HepG2 (cell line): ENCODE measurements around the gene LINC00632. TPM values are rescaled to one million over a fixed set of nuclear protein-coding genes. Genes with fewer than 3 reads are reported as not detected.

ENCODE experiments used
- BRD4 ChIP-seq: sonication (generic); formaldehyde crosslinking; IDR thresholded peaks from 2 replicates; pipeline ENCODE4 v1.4.0; 2020; ENCODE audit warnings: missing genetic modification reagents
- FOXA1 ChIP-seq, 2 experiments: fragments of 450-650 bp in 1 of 2; sonication (generic) in 1 of 2; formaldehyde crosslinking in 1 of 2; IDR thresholded peaks; 2 replicates each; pipeline versions ENCODE4 v1.4.0 to v1.6.1; 2016 to 2020; ENCODE audit warnings: missing genetic modification reagents in 1 of 2
- HOXA7 ChIP-seq: sonication (generic); formaldehyde crosslinking; IDR thresholded peaks from 2 replicates; pipeline ENCODE4 v1.8.1; 2022; ENCODE audit warnings: mild to moderate bottlenecking, missing genetic modification reagents, moderate library complexity
- ISL2 ChIP-seq: sonication (generic); formaldehyde crosslinking; IDR thresholded peaks from 2 replicates; pipeline ENCODE4 v1.5.0; 2020; ENCODE audit warnings: missing genetic modification reagents
- ISX ChIP-seq: sonication (generic); formaldehyde crosslinking; conservative IDR thresholded peaks from 2 replicates; pipeline ENCODE4 v1.5.0; 2020; ENCODE audit warnings: missing genetic modification reagents
- KLF15 ChIP-seq: sonication (generic); formaldehyde crosslinking; IDR thresholded peaks from 2 replicates; pipeline ENCODE4 v1.8.1; 2023; ENCODE audit warnings: borderline replicate concordance, mild to moderate bottlenecking, inconsistent platforms, missing genetic modification reagents, mixed read lengths
- KLF16 ChIP-seq, 2 experiments: sonication (generic) in 1 of 2; formaldehyde crosslinking in 1 of 2; IDR thresholded peaks; 2 replicates each; pipeline versions ENCODE4 v1.6.1 to v1.8.0; 2016 to 2023; ENCODE audit warnings: missing genetic modification reagents in 2 of 2, missing compliant biosample characterization in 1 of 2
- KMT2B ChIP-seq: IDR thresholded peaks from 2 replicates; pipeline ENCODE4 v1.6.1; 2016; ENCODE audit warnings: missing genetic modification reagents, missing compliant biosample characterization
- MIER2 ChIP-seq: IDR thresholded peaks from 2 replicates; pipeline ENCODE4 v1.6.1; 2016; ENCODE audit warnings: missing biosample characterization, missing genetic modification reagents
- MIXL1 ChIP-seq: IDR thresholded peaks from 2 replicates; pipeline ENCODE4 v1.6.1; 2016
- MTF2 ChIP-seq: sonication (generic); formaldehyde crosslinking; IDR thresholded peaks from 2 replicates; pipeline ENCODE4 v1.5.0; 2020; ENCODE audit warnings: missing genetic modification reagents, borderline replicate concordance
- NR1H2 ChIP-seq: sonication (generic); formaldehyde crosslinking; IDR thresholded peaks from 2 replicates; pipeline ENCODE4 v1.8.1; 2022; ENCODE audit warnings: low read depth, missing genetic modification reagents, borderline replicate concordance
- RELA ChIP-seq: sonication (generic); formaldehyde crosslinking; IDR thresholded peaks from 2 replicates; pipeline ENCODE4 v1.4.0; 2020; ENCODE audit warnings: missing genetic modification reagents
- REPIN1 ChIP-seq: sonication (generic); formaldehyde crosslinking; IDR thresholded peaks from 2 replicates; pipeline ENCODE4 v1.8.0; 2022; ENCODE audit warnings: missing genetic modification reagents, low read depth, mild to moderate bottlenecking, borderline replicate concordance
- SP1 ChIP-seq, 2 experiments: fragments of 450-650 bp in 1 of 2; sonication (generic) in 1 of 2; formaldehyde crosslinking in 1 of 2; IDR thresholded peaks; 2 replicates each; pipeline versions ENCODE4 v1.4.0 to v1.6.1; 2016 to 2020; ENCODE audit warnings: missing genetic modification reagents in 1 of 2
- SRF ChIP-seq: IDR thresholded peaks from 2 replicates; pipeline ENCODE4 v1.6.1; 2011; ENCODE audit warnings: mild to moderate bottlenecking, low read depth, low read length, moderate library complexity
- SRSF1 ChIP-seq: fragments of 200-400 bp; formaldehyde crosslinking; optimal IDR thresholded peaks from 2 replicates; pipeline ENCODE3; 2017; ENCODE audit warnings: mild to moderate bottlenecking, low read depth, low read length, moderate library complexity
- TAF1 ChIP-seq: sonication (generic); formaldehyde crosslinking; IDR thresholded peaks from 2 replicates; pipeline ENCODE4 v1.4.0; 2020; ENCODE audit warnings: missing genetic modification reagents
- ZKSCAN5 ChIP-seq: sonication (generic); formaldehyde crosslinking; IDR thresholded peaks from 2 replicates; pipeline ENCODE4 v1.5.1; 2020; ENCODE audit warnings: mild to moderate bottlenecking, missing genetic modification reagents
- ZMYM3 ChIP-seq: sonication (generic); formaldehyde crosslinking; IDR thresholded peaks from 2 replicates; pipeline ENCODE4 v1.5.1; 2020; ENCODE audit warnings: mild to moderate bottlenecking, missing genetic modification reagents
- ZNF317 ChIP-seq: sonication (generic); formaldehyde crosslinking; IDR thresholded peaks from 2 replicates; pipeline ENCODE4 v1.5.0; 2020; ENCODE audit warnings: mild to moderate bottlenecking, missing genetic modification reagents
- ZNF501 ChIP-seq: sonication (generic); formaldehyde crosslinking; IDR thresholded peaks from 2 replicates; pipeline ENCODE4 v1.5.1; 2020; ENCODE audit warnings: mild to moderate bottlenecking, moderate library complexity, missing genetic modification reagents
- ZNF549 ChIP-seq: sonication (generic); formaldehyde crosslinking; IDR thresholded peaks from 2 replicates; pipeline ENCODE4 v1.5.0; 2020; ENCODE audit warnings: missing genetic modification reagents
- polyA plus RNA-seq, 8 experiments: library from polyadenylated mRNA; depleted of rRNA in 3 of 8; stranded (reverse) in 7 of 8; unstranded in 1 of 8; fragments of >200 nt; fragmentation: Illumina TruSeq in 4 of 8; extraction: Trizol in 4 of 8; gene quantifications; 2 replicates each; pipeline versions ENCODE4 v1.2.1 to v1.2.3, GENCODE V29; 2011 to 2016; ENCODE audit warnings: low read depth in 4 of 8, missing spikeins in 1 of 8, mixed read lengths in 1 of 8; ENCODE audit not compliant: insufficient read depth in 1 of 8
- total RNA-seq, 5 experiments: library from RNA; depleted of rRNA; stranded (reverse); fragments of >200 nt; fragmentation: Illumina TruSeq; extraction: Trizol; gene quantifications; 2 replicates each; pipeline ENCODE4 v1.2.3, GENCODE V29; 2016; ENCODE audit warnings: low read depth in 1 of 5
- TF ChIP-seq, protein P1 (sequence below): sonication (generic); formaldehyde crosslinking; IDR thresholded peaks from 2 replicates; pipeline ENCODE4 v1.4.0; 2020; ENCODE audit warnings: missing genetic modification reagents
- TF ChIP-seq, protein P2 (sequence below): sonication (generic); formaldehyde crosslinking; IDR thresholded peaks from 2 replicates; pipeline ENCODE4 v1.8.0; 2022; ENCODE audit warnings: missing genetic modification reagents, low read depth, mild to moderate bottlenecking, borderline replicate concordance
- TF ChIP-seq, protein P3 (sequence below): sonication (generic); formaldehyde crosslinking; IDR thresholded peaks from 2 replicates; pipeline ENCODE4 v1.4.0; 2020; ENCODE audit warnings: missing genetic modification reagents, mild to moderate bottlenecking, borderline replicate concordance
- TF ChIP-seq, protein P4 (sequence below): IDR thresholded peaks from 2 replicates; pipeline ENCODE4 v1.6.1; 2018; ENCODE audit warnings: missing genetic modification reagents

LINC00632 gene
- total and polyA plus RNA-seq, 2 of the 13 experiments (the other 11 are each of a cell fraction or from before 2014, with no cell fraction given), result 0.13 TPM; not detected in 1

DNA sequence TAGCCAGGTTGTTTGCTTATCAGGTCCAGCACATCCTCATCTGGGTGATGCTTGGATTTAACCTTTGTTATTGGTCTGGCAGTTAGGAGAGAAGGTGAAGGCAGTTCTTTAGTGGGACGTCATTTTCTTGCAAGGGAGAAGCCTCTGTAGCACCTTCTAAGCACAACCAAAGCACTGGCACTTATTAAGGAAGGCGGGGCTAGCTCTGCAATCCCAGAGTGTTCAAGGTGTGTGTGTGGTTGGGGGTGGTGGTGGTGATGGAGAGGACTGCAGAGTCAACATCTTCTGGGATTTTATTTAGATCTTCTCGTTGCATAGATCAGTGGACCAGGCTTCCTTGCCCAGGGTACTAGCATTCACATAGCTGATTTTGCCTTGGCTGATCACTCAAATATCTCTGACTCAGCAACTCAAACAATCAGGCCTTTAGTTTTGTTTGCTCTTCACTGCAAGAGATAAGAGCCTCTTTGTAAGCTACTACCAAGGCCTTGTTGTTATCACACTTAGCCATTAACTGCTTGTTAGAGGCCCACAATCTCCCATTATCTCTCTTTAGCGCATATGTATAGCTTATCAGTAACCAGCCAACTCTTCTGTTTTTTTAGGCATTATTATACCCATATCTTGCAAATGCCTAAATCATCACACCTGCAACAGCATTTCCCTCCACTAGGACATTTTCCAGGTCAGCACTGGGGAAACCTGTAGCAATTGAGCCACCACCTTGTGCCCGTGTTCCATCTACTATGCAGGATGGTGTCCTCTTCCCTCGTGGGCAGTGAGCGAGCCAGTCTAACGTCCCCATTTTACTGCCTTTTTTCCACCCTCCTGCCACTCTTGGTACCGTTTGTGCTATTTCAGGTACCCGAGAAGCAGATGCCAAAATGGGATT lies 36.5 kb upstream of the LINC00632 start (continued):
- TF ChIP-seq NR1H2 (CRISPR knock-in tag) (no peak), KMT2B (CRISPR knock-in tag) (no peak), MIER2 (CRISPR knock-in tag) (no peak), ZNF501 (no peak), SRSF1 (no peak), FOXA1 (IDR thresholded peaks at IDR 0.05) (no peak), FOXA1 (CRISPR knock-in tag; IDR thresholded peaks at IDR 0.05) (peak; percentile 61), RELA (CRISPR knock-in tag) (no peak), MIXL1 (peak; percentile 64), MTF2 (CRISPR knock-in tag) (no peak), ISL2 (peak; percentile 73), ZKSCAN5 (no peak), SRF (no peak), ZNF317 (CRISPR knock-in tag) (0 out of 2 replicates have a peak, but pooled peaks have one; percentile 30), KLF15 (CRISPR knock-in tag) (no peak), ZMYM3 (CRISPR knock-in tag) (no peak), TAF1 (no peak), KLF16 (CRISPR knock-in tag; IDR thresholded peaks at IDR 0.05) (no peak), BRD4 (no peak), REPIN1 (no peak), ISX (CRISPR knock-in tag) (no peak), SP1 (IDR thresholded peaks at IDR 0.05) (no peak), SP1 (CRISPR knock-in tag; IDR thresholded peaks at IDR 0.05) (no peak), HOXA7 (CRISPR knock-in tag) (no peak), ZNF549 (no peak)
- TF ChIP-seq, protein P1, sequence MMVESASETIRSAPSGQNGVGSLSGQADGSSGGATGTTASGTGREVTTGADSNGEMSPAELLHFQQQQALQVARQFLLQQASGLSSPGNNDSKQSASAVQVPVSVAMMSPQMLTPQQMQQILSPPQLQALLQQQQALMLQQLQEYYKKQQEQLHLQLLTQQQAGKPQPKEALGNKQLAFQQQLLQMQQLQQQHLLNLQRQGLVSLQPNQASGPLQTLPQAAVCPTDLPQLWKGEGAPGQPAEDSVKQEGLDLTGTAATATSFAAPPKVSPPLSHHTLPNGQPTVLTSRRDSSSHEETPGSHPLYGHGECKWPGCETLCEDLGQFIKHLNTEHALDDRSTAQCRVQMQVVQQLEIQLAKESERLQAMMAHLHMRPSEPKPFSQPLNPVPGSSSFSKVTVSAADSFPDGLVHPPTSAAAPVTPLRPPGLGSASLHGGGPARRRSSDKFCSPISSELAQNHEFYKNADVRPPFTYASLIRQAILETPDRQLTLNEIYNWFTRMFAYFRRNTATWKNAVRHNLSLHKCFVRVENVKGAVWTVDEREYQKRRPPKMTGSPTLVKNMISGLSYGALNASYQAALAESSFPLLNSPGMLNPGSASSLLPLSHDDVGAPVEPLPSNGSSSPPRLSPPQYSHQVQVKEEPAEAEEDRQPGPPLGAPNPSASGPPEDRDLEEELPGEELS, result peak; percentile 48; the same call in 1 of the 2 replicates
- TF ChIP-seq, protein P2, sequence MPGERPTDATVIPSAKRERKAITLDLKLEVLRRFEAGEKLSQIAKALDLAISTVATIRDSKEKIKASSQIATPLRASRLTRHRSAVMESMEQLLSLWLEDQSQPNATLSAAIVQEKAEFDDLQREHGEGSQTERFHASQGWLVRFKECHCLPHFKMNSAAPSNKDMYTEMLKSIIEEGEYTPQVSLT, result no peak
- TF ChIP-seq, protein P3, sequence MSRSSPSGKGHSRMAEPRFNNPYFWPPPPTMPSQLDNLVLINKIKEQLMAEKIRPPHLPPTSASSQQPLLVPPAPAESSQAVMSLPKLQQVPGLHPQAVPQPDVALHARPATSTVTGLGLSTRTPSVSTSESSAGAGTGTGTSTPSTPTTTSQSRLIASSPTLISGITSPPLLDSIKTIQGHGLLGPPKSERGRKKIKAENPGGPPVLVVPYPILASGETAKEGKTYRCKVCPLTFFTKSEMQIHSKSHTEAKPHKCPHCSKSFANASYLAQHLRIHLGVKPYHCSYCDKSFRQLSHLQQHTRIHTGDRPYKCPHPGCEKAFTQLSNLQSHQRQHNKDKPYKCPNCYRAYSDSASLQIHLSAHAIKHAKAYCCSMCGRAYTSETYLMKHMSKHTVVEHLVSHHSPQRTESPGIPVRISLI, result no peak
- TF ChIP-seq, protein P4, sequence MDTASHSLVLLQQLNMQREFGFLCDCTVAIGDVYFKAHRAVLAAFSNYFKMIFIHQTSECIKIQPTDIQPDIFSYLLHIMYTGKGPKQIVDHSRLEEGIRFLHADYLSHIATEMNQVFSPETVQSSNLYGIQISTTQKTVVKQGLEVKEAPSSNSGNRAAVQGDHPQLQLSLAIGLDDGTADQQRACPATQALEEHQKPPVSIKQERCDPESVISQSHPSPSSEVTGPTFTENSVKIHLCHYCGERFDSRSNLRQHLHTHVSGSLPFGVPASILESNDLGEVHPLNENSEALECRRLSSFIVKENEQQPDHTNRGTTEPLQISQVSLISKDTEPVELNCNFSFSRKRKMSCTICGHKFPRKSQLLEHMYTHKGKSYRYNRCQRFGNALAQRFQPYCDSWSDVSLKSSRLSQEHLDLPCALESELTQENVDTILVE (CRISPR knock-in tag), result no peak
